Measurements from ENCODE around the gene BEX3.
"Not testable (repeated sequence)": the region's sequence is repeated elsewhere in the genome, so short reads cannot be mapped to it uniquely, and the experiment has no call there.

BEX3 gene

GRCh38 chrX:103376979-103377324 is 614 bp downstream of the BEX3 start:
- peak overlapping the region; percentile 50; the same call in 1 of the 2 replicates for H3K27ac ChIP-seq
- peak overlapping the region; percentile 75 for H3K4me3 ChIP-seq
- peaks cover 5% of the 10 kb centered on the region; the same call in 1 of the 2 replicates for H3K4me1 ChIP-seq
- H3K36me3 ChIP-seq: peaks cover 5% of the 10 kb centered on the region; the same call in 1 of the 2 replicates
- peak overlapping the region; percentile 69 for H3K4me2 ChIP-seq
- no peak for TF ChIP-seq Cebpa-rat (IDR thresholded peaks at IDR 0.05)
- 0 out of 2 replicates have a peak, but pooled peaks cover 3% of the 10 kb centered on the region for H3K9me3 ChIP-seq
- no peaks in the 10 kb centered on the region for H4K20me1 ChIP-seq
- H3K27me3 ChIP-seq: no peaks in the 10 kb centered on the region
- H3K9ac ChIP-seq: peak overlapping the region; percentile 30; the same call in 1 of the 2 replicates

- H3K36me3 ChIP-seq: peaks cover 5% of the 10 kb centered on the region; the same call in 1 of the 2 replicates
- H3K4me3 ChIP-seq: no peak overlapping the region
- H3K27ac ChIP-seq: no peak overlapping the region
- H3K4me1 ChIP-seq: peaks cover 5% of the 10 kb centered on the region; the same call in 1 of the 2 replicates
- TF ChIP-seq Cebpa-rat (IDR thresholded peaks at IDR 0.05): no peak
- H3K4me2 ChIP-seq: no peak overlapping the region
- H3K27me3 ChIP-seq: no peaks in the 10 kb centered on the region
- no peaks in the 10 kb centered on the region for H4K20me1 ChIP-seq
- no peak overlapping the region for H3K9ac ChIP-seq
- H3K9me3 ChIP-seq: 0 out of 2 replicates have a peak, but pooled peaks cover 3% of the 10 kb centered on the region
Observed at GRCh38 chrX:103378990-103379389, 2.7 kb downstream of the BEX3 start.

GRCh38 chrX:103382877-103383276 is 6.5 kb downstream of the BEX3 start:
- Histone ChIP-seq H3K4me1 (no peaks in the 10 kb centered on the region), H3K9me3 (no peaks in the 10 kb centered on the region), H3K4me2 (no peak overlapping the region), H3K9ac (no peak overlapping the region), H4K20me1 (no peaks in the 10 kb centered on the region), H3K4me3 (no peak overlapping the region), H3K36me3 (peaks cover 5% of the 10 kb centered on the region; the same call in 1 of the 2 replicates), H3K27ac (no peak overlapping the region), H3K27me3 (no peaks in the 10 kb centered on the region)
- TF ChIP-seq Cebpa-rat (IDR thresholded peaks at IDR 0.05): no peak

- no peaks in the 10 kb centered on the region for H3K9me3 ChIP-seq
- H3K9ac ChIP-seq: no peak overlapping the region
Observed at GRCh38 chrX:103384672-103385071, 8.3 kb downstream of the BEX3 start.

GRCh38 chrX:103385283-103385830 is 9.0 kb downstream of the BEX3 start:
- not testable (repeated sequence) for H3K4me2 ChIP-seq, H3K27ac ChIP-seq, H3K9me3 ChIP-seq, H3K4me1 ChIP-seq, H3K9ac ChIP-seq, H3K36me3 ChIP-seq, H4K20me1 ChIP-seq, H3K27me3 ChIP-seq, H3K4me3 ChIP-seq

More at GRCh38 chrX:103384672-103385071, 8.3 kb downstream of the BEX3 start:
- Histone ChIP-seq H3K4me3 (no peak overlapping the region), H3K4me2 (no peak overlapping the region), H3K27me3 (no peaks in the 10 kb centered on the region), H3K36me3 (no peaks in the 10 kb centered on the region), H3K27ac (no peak overlapping the region), H3K4me1 (no peaks in the 10 kb centered on the region), H4K20me1 (no peaks in the 10 kb centered on the region)
- TF ChIP-seq Cebpa-rat (IDR thresholded peaks at IDR 0.05): no peak

GRCh38 chrX:103386332-103386731 is 10.0 kb downstream of the BEX3 start:
- H4K20me1 ChIP-seq: no peaks in the 10 kb centered on the region
- no peak overlapping the region for H3K27ac ChIP-seq
- no peak overlapping the region for H3K4me2 ChIP-seq
- no peak overlapping the region for H3K4me3 ChIP-seq
- TF ChIP-seq Cebpa-rat (IDR thresholded peaks at IDR 0.05): no peak
- H3K4me1 ChIP-seq: no peaks in the 10 kb centered on the region
- H3K9ac ChIP-seq: no peak overlapping the region
- no peaks in the 10 kb centered on the region for H3K9me3 ChIP-seq
- H3K36me3 ChIP-seq: no peaks in the 10 kb centered on the region
- no peaks in the 10 kb centered on the region for H3K27me3 ChIP-seq

- no peaks in the 10 kb centered on the region for H3K4me1 ChIP-seq
- TF ChIP-seq Cebpa-rat (IDR thresholded peaks at IDR 0.05): no peak
- no peaks in the 10 kb centered on the region for H3K9me3 ChIP-seq
- no peaks in the 10 kb centered on the region for H3K36me3 ChIP-seq
- H3K27me3 ChIP-seq: no peaks in the 10 kb centered on the region
- no peak overlapping the region for H3K27ac ChIP-seq
- no peak overlapping the region for H3K4me3 ChIP-seq
- no peak overlapping the region for H3K9ac ChIP-seq
- no peaks in the 10 kb centered on the region for H4K20me1 ChIP-seq
- H3K4me2 ChIP-seq: no peak overlapping the region
Observed at GRCh38 chrX:103393487-103393886, 17.1 kb downstream of the BEX3 start.

GRCh38 chrX:103396186-103396585 is 19.8 kb downstream of the BEX3 start:
- Histone ChIP-seq H3K9ac (no peak overlapping the region), H3K4me1 (no peaks in the 10 kb centered on the region), H3K27ac (no peak overlapping the region), H3K9me3 (no peaks in the 10 kb centered on the region), H3K4me3 (no peak overlapping the region), H3K27me3 (no peaks in the 10 kb centered on the region), H3K4me2 (no peak overlapping the region), H4K20me1 (no peaks in the 10 kb centered on the region), H3K36me3 (no peaks in the 10 kb centered on the region)
- TF ChIP-seq Cebpa-rat (IDR thresholded peaks at IDR 0.05): no peak

GRCh38 chrX:103396660-103397059 is 20.3 kb downstream of the BEX3 start:
- H3K4me3 ChIP-seq: no peak overlapping the region
- no peak overlapping the region for H3K27ac ChIP-seq
- H4K20me1 ChIP-seq: no peaks in the 10 kb centered on the region
- no peaks in the 10 kb centered on the region for H3K36me3 ChIP-seq
- no peaks in the 10 kb centered on the region for H3K4me1 ChIP-seq
- TF ChIP-seq Cebpa-rat (IDR thresholded peaks at IDR 0.05): no peak
- no peaks in the 10 kb centered on the region for H3K27me3 ChIP-seq
- no peak overlapping the region for H3K9ac ChIP-seq
- H3K9me3 ChIP-seq: no peaks in the 10 kb centered on the region
- H3K4me2 ChIP-seq: no peak overlapping the region

GRCh38 chrX:103397707-103398106 is 21.4 kb downstream of the BEX3 start:
- Histone ChIP-seq H3K4me3 (no peak overlapping the region), H3K27ac (no peak overlapping the region), H3K27me3 (no peaks in the 10 kb centered on the region), H3K36me3 (no peaks in the 10 kb centered on the region), H4K20me1 (no peaks in the 10 kb centered on the region), H3K4me1 (no peaks in the 10 kb centered on the region), H3K9ac (no peak overlapping the region), H3K9me3 (no peaks in the 10 kb centered on the region), H3K4me2 (no peak overlapping the region)
- TF ChIP-seq Cebpa-rat (IDR thresholded peaks at IDR 0.05): no peak

- no peaks in the 10 kb centered on the region for H3K9me3 ChIP-seq
- no peak overlapping the region for H3K4me3 ChIP-seq
- H4K20me1 ChIP-seq: no peaks in the 10 kb centered on the region
- H3K9ac ChIP-seq: no peak overlapping the region
- H3K4me2 ChIP-seq: no peak overlapping the region
- H3K27ac ChIP-seq: no peak overlapping the region
- TF ChIP-seq Cebpa-rat (IDR thresholded peaks at IDR 0.05): no peak
- no peaks in the 10 kb centered on the region for H3K36me3 ChIP-seq
- H3K27me3 ChIP-seq: no peaks in the 10 kb centered on the region
- H3K4me1 ChIP-seq: no peaks in the 10 kb centered on the region
Observed at GRCh38 chrX:103398421-103398864, 22.1 kb downstream of the BEX3 start.
